HEK293 (cell line): ENCODE results near the gene VEGFB.
"Not testable (repeated sequence)": the region's sequence is repeated elsewhere in the genome, so short reads cannot be mapped to it uniquely, and the experiment has no call there.

Experiments
- CTCF ChIP-seq: fragments of 450-650 bp; formaldehyde crosslinking; IDR thresholded peaks from 2 replicates; pipeline ENCODE4 v1.5.1; 2016; ENCODE audit warnings: missing biosample characterization, missing genetic modification characterization
- HOXD13 ChIP-seq: sonication (generic); formaldehyde crosslinking; IDR thresholded peaks from 2 replicates; pipeline ENCODE4 v1.8.0; 2022; ENCODE audit warnings: missing genetic modification reagents, borderline replicate concordance
- PBX3 ChIP-seq: sonication (generic); formaldehyde crosslinking; IDR thresholded peaks from 2 replicates; pipeline ENCODE4 v1.8.1; 2022; ENCODE audit warnings: mild to moderate bottlenecking, moderate library complexity, missing genetic modification reagents
- PRDM4 ChIP-seq: fragments of 450-650 bp; formaldehyde crosslinking; IDR thresholded peaks from 2 replicates; pipeline ENCODE4 v1.5.1; 2017; ENCODE audit warnings: missing biosample characterization, missing genetic modification characterization
- REST ChIP-seq: fragments of 450-650 bp; formaldehyde crosslinking; IDR thresholded peaks from 2 replicates; pipeline ENCODE4 v1.5.1; 2016; ENCODE audit warnings: missing biosample characterization, missing genetic modification characterization
- SETDB1 ChIP-seq: IDR thresholded peaks from one replicate; pipeline ENCODE4 v1.6.1; 2017; ENCODE audit warnings: mild to moderate bottlenecking, low read length, moderate library complexity, mixed read lengths; ENCODE audit not compliant: insufficient read length
- ZBTB49 ChIP-seq: fragments of 450-650 bp; formaldehyde crosslinking; IDR thresholded peaks from 2 replicates; pipeline ENCODE4 v1.5.1; 2016; ENCODE audit warnings: missing biosample characterization, missing genetic modification characterization, low read depth
- ZEB2 ChIP-seq: fragments of 450-650 bp; formaldehyde crosslinking; IDR thresholded peaks from 2 replicates; pipeline ENCODE4 v1.5.1; 2016; ENCODE audit warnings: missing biosample characterization, missing genetic modification characterization
- ZNF513 ChIP-seq: fragments of 450-650 bp; IDR thresholded peaks from 2 replicates; pipeline ENCODE4 v1.5.1; 2018; ENCODE audit warnings: missing biosample characterization, missing genetic modification characterization

- not testable (repeated sequence) for TF ChIP-seq HOXD13 (CRISPR knock-in tag); CTCF; SETDB1; PRDM4 (tag by site-specific recombination); ZNF513 (tag by site-specific recombination); REST (tag by site-specific recombination); ZEB2; PBX3 (CRISPR knock-in tag); ZBTB49 (tag by site-specific recombination)
These were observed 12.2 kb downstream of the VEGFB start for GRCh38 chr11:64246621-64246870.
